HG02840 (cell line): ENCODE results near the gene TAS2R30.
A peak's percentile ranks its signal among the peaks of the same experiment; 100 is the strongest.

Experiments
- ATAC-seq: cut with Tn5 transposase; IDR thresholded peaks from one replicate; pipeline ENCODE4 v1.9.1; 2021; ENCODE audit warnings: mild to moderate bottlenecking, moderate library complexity, moderate number of reproducible peaks; ENCODE audit not compliant: unreplicated experiment, low FRiP score

TAS2R30 gene, protein sequence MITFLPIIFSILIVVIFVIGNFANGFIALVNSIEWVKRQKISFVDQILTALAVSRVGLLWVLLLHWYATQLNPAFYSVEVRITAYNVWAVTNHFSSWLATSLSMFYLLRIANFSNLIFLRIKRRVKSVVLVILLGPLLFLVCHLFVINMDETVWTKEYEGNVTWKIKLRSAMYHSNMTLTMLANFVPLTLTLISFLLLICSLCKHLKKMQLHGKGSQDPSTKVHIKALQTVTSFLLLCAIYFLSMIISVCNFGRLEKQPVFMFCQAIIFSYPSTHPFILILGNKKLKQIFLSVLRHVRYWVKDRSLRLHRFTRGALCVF

DNA sequence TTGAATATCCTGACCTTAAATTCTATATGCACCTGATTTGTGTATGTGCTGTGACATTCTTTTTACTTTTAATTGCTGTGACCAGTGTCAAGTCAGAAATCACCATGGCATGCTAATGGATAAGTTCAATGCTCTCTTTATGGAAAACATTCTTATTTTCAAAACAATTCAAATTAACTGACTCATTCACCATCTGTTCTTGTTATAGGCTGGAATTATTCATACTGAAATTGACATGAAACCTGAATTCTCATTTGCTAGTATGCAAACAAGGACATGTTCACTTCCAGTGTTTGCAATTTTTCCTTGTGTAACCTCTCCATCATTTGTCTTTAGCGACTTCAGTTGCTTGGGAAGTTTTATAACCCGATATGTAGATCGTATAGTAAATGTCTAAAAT is at the start of gene TAS2R30:
Gene TAS2R30 (minus strand): TSS at position 340 of the 400 bp plus-strand sequence. CDS start 400 bp downstream, outside the sequence.
- no peak for ATAC-seq

DNA sequence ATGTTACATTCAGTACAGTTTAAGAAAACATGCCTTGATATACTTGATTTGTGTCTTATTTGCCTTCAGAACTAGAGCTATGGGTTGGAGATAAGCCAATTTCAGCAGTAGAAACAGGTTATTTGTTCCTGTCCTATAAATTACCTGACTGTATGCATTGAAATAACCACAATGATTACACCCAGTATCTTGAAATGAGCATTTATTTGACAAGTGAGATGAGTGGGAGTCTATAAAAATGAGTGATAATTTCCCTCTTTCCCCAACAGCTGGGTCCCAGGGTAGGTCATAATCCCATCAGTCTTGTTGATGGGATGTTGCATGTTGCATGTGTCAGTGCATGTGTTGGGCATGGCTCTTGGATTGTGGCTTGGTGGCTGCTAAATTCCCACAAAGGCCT is 48.6 kb upstream of the TAS2R30 start:
- ATAC-seq = no peak

DNA sequence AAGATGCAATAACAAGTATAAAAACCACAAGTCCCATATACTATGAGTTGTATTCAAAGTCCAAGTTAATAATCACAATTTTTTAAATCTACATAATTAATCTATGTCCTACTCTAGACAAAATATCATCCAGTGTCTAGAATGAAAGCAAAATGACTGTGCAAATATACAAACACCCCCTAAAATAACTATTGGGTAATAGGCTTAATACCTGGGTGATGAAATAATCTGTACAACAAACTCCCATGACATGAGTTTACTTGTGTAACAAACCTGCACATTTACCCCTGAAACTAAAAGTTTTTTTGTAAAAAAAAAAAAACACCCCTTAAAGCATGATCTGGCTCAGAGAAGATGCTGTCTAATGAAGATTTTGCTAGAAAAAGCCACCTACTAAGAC is 48.1 kb upstream of the TAS2R30 start:
- no peak for ATAC-seq

DNA sequence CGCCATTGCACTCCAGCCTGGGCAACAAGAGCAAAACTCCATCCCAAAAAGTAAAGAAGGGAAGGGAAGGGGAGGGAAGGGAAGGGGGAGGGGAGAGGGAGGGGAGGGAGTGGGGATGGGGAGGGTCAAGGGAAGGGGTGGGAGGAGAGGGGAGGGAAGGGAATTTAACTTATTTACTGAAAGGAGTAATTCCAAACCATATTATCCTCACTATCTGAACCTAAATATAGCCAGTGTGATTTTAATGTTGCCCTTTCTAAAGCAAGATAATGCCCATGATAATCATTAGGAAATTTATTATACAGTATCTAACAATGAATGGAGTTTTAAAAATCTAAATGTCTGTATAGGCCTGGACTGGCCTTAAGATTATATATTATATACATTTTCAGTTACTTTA is 43.8 kb upstream of the TAS2R30 start:
- no peak for ATAC-seq

DNA sequence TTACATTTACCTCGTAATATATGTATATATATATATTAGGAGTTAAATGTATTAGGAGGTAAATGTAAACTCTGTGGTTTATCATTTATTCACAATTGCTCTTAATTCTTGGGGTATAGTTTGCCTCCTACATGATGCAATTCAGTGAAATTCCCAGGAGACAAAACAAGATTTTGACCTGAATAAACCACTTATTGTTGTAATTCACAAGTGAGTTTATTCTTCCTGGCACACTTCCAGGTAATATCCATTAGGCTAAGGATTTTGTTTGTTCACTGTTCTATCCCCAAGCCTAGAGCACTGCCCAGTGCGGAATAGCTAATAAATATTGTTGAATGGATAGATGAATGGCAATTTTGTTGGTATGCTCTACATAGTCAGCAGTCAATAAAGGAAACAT is 39.6 kb upstream of the TAS2R30 start:
- ATAC-seq = no peak

DNA sequence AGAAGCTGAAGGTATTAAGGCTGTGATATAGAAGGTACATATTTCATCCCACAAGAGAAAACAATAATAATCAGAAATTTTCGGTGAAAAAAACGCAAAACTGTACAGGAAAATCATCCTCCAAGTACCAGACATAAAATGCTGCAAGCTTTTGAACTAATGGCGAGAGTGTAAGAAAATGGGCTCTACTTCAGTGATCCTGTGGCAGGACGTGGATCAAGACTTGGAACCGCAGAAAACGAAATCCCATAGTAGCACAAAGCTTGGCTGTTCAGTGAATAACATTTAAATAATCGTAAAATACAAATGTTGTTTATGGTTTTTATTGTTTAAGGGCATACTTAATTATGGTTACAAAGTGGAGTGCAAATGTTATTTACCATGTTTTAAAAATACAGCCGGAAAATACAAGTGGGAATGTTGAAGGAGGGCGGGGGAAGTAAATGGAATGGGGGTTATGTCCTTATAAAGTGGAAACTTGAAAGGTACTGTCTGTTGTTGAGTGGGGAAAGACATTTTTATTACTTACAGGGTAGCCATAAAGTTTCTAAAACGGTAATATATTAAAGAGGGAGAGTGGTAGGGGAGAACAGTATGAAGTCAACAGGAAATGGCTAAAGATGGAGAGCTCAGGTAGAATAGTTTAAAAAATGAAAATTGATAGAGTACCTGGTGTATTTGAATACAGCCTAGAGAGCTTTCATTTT is 37.7 kb upstream of the TAS2R30 start:
- no peak for ATAC-seq

GRCh38 chr12:11171145-11171968 is 36.9 kb upstream of the TAS2R30 start, which contains the start of gene SMIM10L1:
TSS of gene SMIM10L1 (plus strand) at chr12:11171194. CDS start at chr12:11171357, 163 bp downstream.
- ATAC-seq = peak; percentile 94

- ATAC-seq = no peak
Measured at GRCh38 chr12:11170810-11171144, 36.3 kb upstream of the TAS2R30 start.

DNA sequence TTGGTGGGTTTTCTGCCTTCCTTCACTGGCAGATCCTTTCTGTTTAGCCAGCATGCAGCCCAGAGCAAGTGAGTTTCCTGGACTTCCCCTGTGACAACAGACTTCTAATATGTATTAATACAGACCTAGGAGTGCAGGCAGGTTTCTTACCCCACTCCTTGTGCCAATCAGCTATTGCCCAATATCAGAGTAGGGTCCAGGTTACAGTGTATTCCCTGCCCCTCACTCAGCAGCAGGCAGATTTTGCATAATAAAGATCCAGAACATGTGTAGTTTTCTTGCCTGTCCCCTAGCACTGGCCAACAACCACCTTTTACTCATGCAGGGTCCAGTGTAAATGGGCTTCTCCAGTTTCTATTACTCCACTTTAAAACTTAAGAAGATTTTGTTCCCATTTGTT is 31.9 kb upstream of the TAS2R30 start:
- ATAC-seq = no peak

DNA sequence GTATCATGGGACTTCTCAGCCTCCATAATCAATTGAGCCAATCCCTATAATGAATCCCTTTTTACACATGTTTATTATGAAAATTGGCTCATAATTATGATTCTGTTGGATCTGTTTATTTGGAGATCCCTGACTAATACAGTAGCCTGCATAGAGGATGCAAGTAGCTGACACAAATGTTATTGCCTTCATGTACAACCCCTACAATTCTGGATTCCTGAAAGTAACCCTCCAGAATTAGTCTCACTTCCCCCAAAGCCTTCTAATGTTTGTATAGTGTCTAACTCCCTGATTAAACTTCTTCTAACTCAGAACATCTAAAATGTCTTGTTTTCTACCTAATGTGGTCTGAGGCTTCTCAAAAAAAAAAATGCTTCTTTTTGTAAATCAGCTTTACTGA is 29.9 kb upstream of the TAS2R30 start:
- no peak for ATAC-seq

DNA sequence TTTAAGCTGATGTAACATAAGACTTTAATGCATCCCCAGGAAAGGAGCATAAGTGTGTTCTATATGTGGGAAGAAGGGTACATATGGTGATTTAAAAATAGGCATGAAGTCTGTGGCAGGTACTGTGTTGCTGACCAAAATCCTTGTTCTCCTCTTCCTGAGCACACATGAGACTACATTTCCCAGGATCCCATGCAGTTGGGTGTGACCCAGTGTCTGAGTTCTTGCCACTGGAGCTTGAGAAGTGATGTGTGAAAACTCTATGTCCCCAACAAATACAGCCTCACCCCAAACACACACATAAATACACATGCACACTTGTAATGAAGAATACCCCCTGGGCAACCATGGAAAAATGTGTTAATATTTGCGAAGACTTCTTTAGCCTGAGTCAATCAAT is 28.1 kb upstream of the TAS2R30 start:
- no peak for ATAC-seq

- ATAC-seq = no peak
Measured at GRCh38 chr12:11158885-11159444, 24.5 kb upstream of the TAS2R30 start.

DNA sequence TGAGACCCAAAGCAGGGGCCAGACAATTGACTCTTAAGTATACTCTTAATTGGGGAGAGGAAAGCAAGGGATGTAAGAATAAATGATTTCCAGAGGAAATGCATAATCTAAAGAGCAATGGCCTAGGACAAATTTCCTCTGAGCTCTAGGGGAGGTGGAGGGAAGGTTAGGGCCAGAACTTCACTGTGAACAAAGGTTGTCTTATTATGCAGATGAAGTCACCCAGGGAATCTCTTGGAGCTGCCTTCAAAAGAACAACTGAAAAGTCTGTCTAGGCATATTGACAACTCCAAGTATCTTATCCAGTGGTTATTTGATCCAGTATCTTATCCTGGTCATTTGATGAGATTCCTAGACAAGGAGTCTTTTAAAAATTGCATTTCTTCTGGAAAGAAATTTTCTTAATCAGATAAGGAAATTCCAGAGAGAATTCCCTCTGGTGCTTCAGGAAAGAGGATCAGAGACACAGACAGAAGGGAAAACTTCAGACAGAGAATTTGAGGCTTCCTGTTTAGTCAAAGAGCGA is 20.0 kb upstream of the TAS2R30 start:
- ATAC-seq = no peak

- ATAC-seq = no peak
Measured at GRCh38 chr12:11152725-11153124, 18.3 kb upstream of the TAS2R30 start.

DNA sequence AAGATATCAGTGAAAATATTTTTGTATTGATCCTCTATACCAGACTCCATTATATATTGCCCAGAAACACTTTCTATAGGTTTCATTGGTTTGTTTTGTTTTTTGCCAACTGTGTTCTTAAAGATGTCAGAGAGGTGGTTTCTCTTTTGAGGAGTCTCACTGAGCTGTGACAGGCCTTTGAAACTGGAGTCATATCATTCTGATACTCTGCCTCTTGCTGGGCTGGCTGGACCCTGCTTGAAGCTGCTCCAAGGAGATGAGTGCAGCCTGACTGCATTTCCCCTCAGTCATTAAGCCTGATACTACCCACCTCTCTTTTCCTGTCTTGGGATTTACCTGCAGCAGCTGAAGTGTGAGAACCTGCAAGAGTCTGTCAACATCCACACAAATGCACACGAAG is 16.4 kb upstream of the TAS2R30 start:
- ATAC-seq = no peak

- no peak for ATAC-seq
Measured at GRCh38 chr12:11147420-11147819, 13.0 kb upstream of the TAS2R30 start.

DNA sequence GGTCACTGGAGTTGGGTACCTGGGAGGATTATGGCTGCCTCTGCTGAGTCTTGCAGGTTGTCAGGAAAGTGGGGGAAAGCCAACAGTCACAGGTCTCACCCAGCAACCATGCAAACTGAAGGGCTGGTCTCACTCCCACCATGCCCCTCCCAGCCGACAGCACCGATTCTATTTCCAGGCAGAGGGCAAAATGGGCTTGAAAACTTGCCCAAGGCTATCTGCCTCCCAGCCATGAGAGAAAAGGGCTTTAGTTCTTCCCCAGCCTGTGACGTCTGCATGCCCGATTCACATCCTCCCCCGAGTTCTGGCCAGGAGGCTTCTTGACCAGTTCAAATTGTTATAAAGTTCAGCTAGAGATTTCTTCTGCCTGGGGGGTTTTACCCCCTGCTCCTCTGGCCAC is 9.9 kb upstream of the TAS2R30 start:
- ATAC-seq = no peak

GRCh38 chr12:11143352-11143751 is 8.9 kb upstream of the TAS2R30 start:
- ATAC-seq = no peak

GRCh38 chr12:11136075-11136474 is 1.6 kb upstream of the TAS2R30 start:
- no peak for ATAC-seq

GRCh38 chr12:11133816-11134215 is 628 bp downstream of the TAS2R30 start:
- ATAC-seq = no peak

DNA sequence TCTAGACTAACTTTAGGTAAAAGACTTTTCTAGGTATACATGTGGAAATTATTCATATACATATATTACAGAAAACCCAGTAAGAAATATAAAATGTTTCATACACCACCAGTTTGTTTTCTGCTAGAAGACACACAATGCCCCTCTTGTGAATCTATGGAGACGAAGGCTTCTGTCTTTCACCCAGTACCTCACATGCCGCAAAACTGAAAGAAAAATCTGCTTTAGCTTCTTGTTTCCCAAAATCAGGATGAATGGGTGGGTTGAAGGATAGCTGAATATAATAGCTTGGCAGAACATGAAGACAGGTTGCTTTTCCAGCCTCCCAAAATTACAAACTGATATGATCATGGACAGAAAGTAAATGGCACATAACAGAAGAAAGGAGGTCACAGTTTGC is 1.3 kb downstream of the TAS2R30 start:
- no peak for ATAC-seq
